GM18511 (cell line): Measurements from ENCODE around the gene RHOBTB1.
A peak's percentile ranks its signal among the peaks of the same experiment; 100 is the strongest.

Experiments used
- ATAC-seq: cut with Tn5 transposase; IDR thresholded peaks from one replicate; pipeline ENCODE4 v1.9.1; 2021; ENCODE audit warnings: mild to moderate bottlenecking, moderate library complexity; ENCODE audit not compliant: unreplicated experiment

Gene RHOBTB1

GRCh38 chr10:60943316-60944057 lies 498 bp downstream of the RHOBTB1 start:
- ATAC-seq, result peak; percentile 38

- peak; percentile 63 for ATAC-seq
Observed at GRCh38 chr10:60942788-60943315, 1.1 kb downstream of the RHOBTB1 start.

- no peak for ATAC-seq
Observed at GRCh38 chr10:60942134-60942787, 1.7 kb downstream of the RHOBTB1 start.

- no peak for ATAC-seq
Observed at GRCh38 chr10:60940446-60940845, 3.5 kb downstream of the RHOBTB1 start.

- no peak for ATAC-seq
Observed at GRCh38 chr10:60937784-60938654, 6.0 kb downstream of the RHOBTB1 start.

- no peak for ATAC-seq
Observed at GRCh38 chr10:60937022-60937421, 7.0 kb downstream of the RHOBTB1 start.

- no peak for ATAC-seq
Observed at GRCh38 chr10:60934215-60935175, 9.5 kb downstream of the RHOBTB1 start.

- ATAC-seq, result no peak
Observed at GRCh38 chr10:60932756-60933155, 11.2 kb downstream of the RHOBTB1 start.

GRCh38 chr10:60930237-60930636 lies 13.7 kb downstream of the RHOBTB1 start:
- no peak for ATAC-seq

GRCh38 chr10:60921633-60922032 lies 22.4 kb downstream of the RHOBTB1 start:
- ATAC-seq, result no peak

- no peak for ATAC-seq
Observed at GRCh38 chr10:60920479-60920878, 23.5 kb downstream of the RHOBTB1 start.

GRCh38 chr10:60919551-60919950 lies 24.4 kb downstream of the RHOBTB1 start:
- ATAC-seq, result no peak

GRCh38 chr10:60917331-60918280 lies 26.4 kb downstream of the RHOBTB1 start:
- no peak for ATAC-seq

- no peak for ATAC-seq
Observed at GRCh38 chr10:60916025-60916424, 28.0 kb downstream of the RHOBTB1 start.

GRCh38 chr10:60914690-60915141 lies 29.3 kb downstream of the RHOBTB1 start:
- no peak for ATAC-seq

GRCh38 chr10:60913657-60914056 lies 30.3 kb downstream of the RHOBTB1 start:
- ATAC-seq, result no peak

GRCh38 chr10:60913071-60913470 lies 30.9 kb downstream of the RHOBTB1 start:
- no peak for ATAC-seq

- ATAC-seq, result no peak
Observed at GRCh38 chr10:60911715-60912114, 32.3 kb downstream of the RHOBTB1 start.

GRCh38 chr10:60911216-60911615 lies 32.8 kb downstream of the RHOBTB1 start:
- ATAC-seq, result no peak
